GM21825 (cell line): ENCODE results near the gene TDRD3.

Experiments used
- ATAC-seq: cut with Tn5 transposase; IDR thresholded peaks from one replicate; pipeline ENCODE4 v1.9.1; 2021; ENCODE audit warnings: mild to moderate bottlenecking, moderate library complexity; ENCODE audit not compliant: unreplicated experiment

Gene TDRD3

GRCh38 chr13:60448907-60449510 lies 52.0 kb downstream of the TDRD3 start:
- ATAC-seq = peak; percentile 66

- no peak for ATAC-seq
Observed at GRCh38 chr13:60453490-60453889, 56.5 kb downstream of the TDRD3 start.

GRCh38 chr13:60454425-60454824 lies 57.4 kb downstream of the TDRD3 start:
- ATAC-seq = no peak

- no peak for ATAC-seq
Observed at GRCh38 chr13:60463787-60464186, 66.8 kb downstream of the TDRD3 start.

- no peak for ATAC-seq
Observed at GRCh38 chr13:60467098-60467497, 70.1 kb downstream of the TDRD3 start.

GRCh38 chr13:60479273-60479672 lies 82.3 kb downstream of the TDRD3 start:
- no peak for ATAC-seq

GRCh38 chr13:60482012-60482411 lies 85.0 kb downstream of the TDRD3 start:
- ATAC-seq = no peak

GRCh38 chr13:60484865-60485264 lies 87.8 kb downstream of the TDRD3 start:
- ATAC-seq = no peak

GRCh38 chr13:60491531-60491930 lies 94.5 kb downstream of the TDRD3 start:
- no peak for ATAC-seq

GRCh38 chr13:60492187-60492586 lies 95.2 kb downstream of the TDRD3 start:
- no peak for ATAC-seq

- ATAC-seq = no peak
Observed at GRCh38 chr13:60494296-60494695, 97.3 kb downstream of the TDRD3 start.

GRCh38 chr13:60501236-60501635 lies 104.2 kb downstream of the TDRD3 start:
- no peak for ATAC-seq

- no peak for ATAC-seq
Observed at GRCh38 chr13:60509601-60510386, 112.8 kb downstream of the TDRD3 start.

GRCh38 chr13:60511637-60512036 lies 114.6 kb downstream of the TDRD3 start:
- ATAC-seq = no peak

GRCh38 chr13:60514891-60515290 lies 117.9 kb downstream of the TDRD3 start:
- no peak for ATAC-seq

- ATAC-seq = no peak
Observed at GRCh38 chr13:60519496-60519895, 122.5 kb downstream of the TDRD3 start.

GRCh38 chr13:60520902-60521569 lies 124.0 kb downstream of the TDRD3 start:
- no peak for ATAC-seq

GRCh38 chr13:60538566-60538965 lies 141.5 kb downstream of the TDRD3 start:
- ATAC-seq = no peak

GRCh38 chr13:60540276-60540675 lies 143.3 kb downstream of the TDRD3 start:
- ATAC-seq = no peak

GRCh38 chr13:60562096-60562780 lies 165.2 kb downstream of the TDRD3 start:
- ATAC-seq = no peak

GRCh38 chr13:60571571-60571970 lies 174.6 kb downstream of the TDRD3 start:
- ATAC-seq = no peak
